K562 (cell line): ENCODE results near the gene FOLR2. TPM values are rescaled to one million over a fixed set of nuclear protein-coding genes. Genes with fewer than 3 reads are reported as not detected.

Experiments used
- CBFA2T3 ChIP-seq: fragments of 450-650 bp; IDR thresholded peaks from 2 replicates; pipeline ENCODE4 v1.6.1; 2017
- CCNT2 ChIP-seq: IDR thresholded peaks from 2 replicates; pipeline ENCODE4 v1.6.1; 2011; ENCODE audit warnings: borderline replicate concordance, low read depth, mild to moderate bottlenecking, moderate library complexity, mixed read lengths, low read length; ENCODE audit not compliant: insufficient read length; ENCODE audit errors: extremely low read depth
- FUS ChIP-seq: fragments of 200-400 bp; formaldehyde crosslinking; optimal IDR thresholded peaks from 2 replicates; pipeline ENCODE3; 2017; ENCODE audit warnings: low read depth, low read length
- GABPB2 ChIP-seq: fragments of 250-450 bp; sonication (Bioruptor Pico); conservative IDR thresholded peaks from 2 replicates; pipeline ENCODE4 v1.5.1; 2021; ENCODE audit warnings: mild to moderate bottlenecking
- HNRNPLL ChIP-seq: fragments of 200-400 bp; formaldehyde crosslinking; IDR thresholded peaks from 2 replicates; pipeline ENCODE4 v1.6.1; 2017; ENCODE audit warnings: low read length, low read depth, mild to moderate bottlenecking; ENCODE audit not compliant: poor library complexity, severe bottlenecking
- KLF10 ChIP-seq: fragments of 250-450 bp; sonication (Bioruptor Pico); IDR thresholded peaks from 2 replicates; pipeline ENCODE4 v1.6.1; 2021; ENCODE audit warnings: matching md5 sums
- NFE2L1 ChIP-seq: fragments of 450-650 bp; IDR thresholded peaks from 2 replicates; pipeline ENCODE4 v1.6.1; 2016; ENCODE audit warnings: missing genetic modification characterization, low read depth, mild to moderate bottlenecking, missing compliant biosample characterization, moderate library complexity, borderline replicate concordance
- NFXL1 ChIP-seq: fragments of 450-650 bp; formaldehyde crosslinking; IDR thresholded peaks from 2 replicates; pipeline ENCODE4 v1.4.0; 2021; ENCODE audit warnings: mild to moderate bottlenecking
- NUFIP1 ChIP-seq: fragments of 450-650 bp; IDR thresholded peaks from 2 replicates; pipeline ENCODE4 v1.6.1; 2018; ENCODE audit not compliant: partially characterized antibody
- POU5F1 ChIP-seq: fragments of 150-350 bp; IDR thresholded peaks from 2 replicates; pipeline ENCODE4 v1.6.1; 2014; ENCODE audit warnings: borderline replicate concordance, low read length, low read depth, mild to moderate bottlenecking; ENCODE audit not compliant: partially characterized antibody
- RFX5 ChIP-seq: IDR thresholded peaks from 2 replicates; pipeline ENCODE4 v1.6.1; 2011; ENCODE audit warnings: low read depth, mild to moderate bottlenecking, improper control_type of control experiment, low read length
- SIX5 ChIP-seq, 2 experiments: IDR thresholded peaks; 2 replicates each; pipeline ENCODE4 v1.6.1; 2011; ENCODE audit warnings: low read length in 2 of 2, borderline replicate concordance in 1 of 2, low read depth in 1 of 2, mild to moderate bottlenecking in 1 of 2, moderate library complexity in 1 of 2; ENCODE audit not compliant: insufficient read depth in 1 of 2
- TAF9B ChIP-seq: fragments of 450-650 bp; IDR thresholded peaks from 2 replicates; pipeline ENCODE4 v1.6.1; 2018; ENCODE audit warnings: mild to moderate bottlenecking; ENCODE audit not compliant: partially characterized antibody
- ZKSCAN1 ChIP-seq: fragments of 150-350 bp; IDR thresholded peaks from 2 replicates; pipeline ENCODE4 v1.6.1; 2016; ENCODE audit warnings: low read depth, low read length
- ZNF707 ChIP-seq: fragments of 250-450 bp; sonication (Bioruptor Pico); conservative IDR thresholded peaks from 2 replicates; pipeline ENCODE4 v1.8.0; 2022; ENCODE audit warnings: inconsistent platforms, mild to moderate bottlenecking, moderate library complexity
- polyA plus RNA-seq, 8 experiments: library from polyadenylated mRNA; depleted of rRNA in 4 of 8; stranded (reverse) in 5 of 8; unstranded in 3 of 8; fragments of >200 nt; fragmentation: Nextera tagmentation in 2 of 8; fragmentation: Illumina TruSeq in 1 of 8; extraction: Ambion mirVana in 2 of 8; extraction: Trizol in 1 of 8; gene quantifications; 2 replicates each; pipeline versions ENCODE4 v1.2.1 to v1.2.3, GENCODE V29; 2011 to 2014; ENCODE audit warnings: inconsistent platforms in 1 of 8, missing spikeins in 1 of 8
- total RNA-seq, 7 experiments: library from RNA; depleted of rRNA in 6 of 7; stranded (reverse); fragments of >200 nt in 6 of 7; fragmentation: Illumina TruSeq in 2 of 7; extraction: Trizol in 2 of 7; gene quantifications; 2 replicates each; pipeline versions ENCODE4 v1.2.1 to v1.2.3, GENCODE V29; 2011 to 2021; ENCODE audit warnings: low replicate concordance in 1 of 7
- TF ChIP-seq, protein P1 (sequence below), 2 experiments: IDR thresholded peaks in 1 of 2; conservative IDR thresholded peaks in 1 of 2; 2 replicates each; pipeline ENCODE4 v1.6.1; 2016; ENCODE audit warnings: low read depth in 2 of 2, mild to moderate bottlenecking in 1 of 2, missing compliant biosample characterization in 1 of 2, missing genetic modification characterization in 1 of 2, moderate library complexity in 1 of 2
- TF ChIP-seq, protein P2 (sequence below): fragments of 200-800 bp; sonication (Bioruptor generic); IDR thresholded peaks from 2 replicates; pipeline ENCODE4 v1.6.1; 2017; ENCODE audit warnings: missing genetic modification characterization, missing compliant biosample characterization
- TF ChIP-seq, protein P3 (sequence below): IDR thresholded peaks from 2 replicates; pipeline ENCODE4 v1.6.1; 2012; ENCODE audit warnings: low read depth, low read length, improper control_type of control experiment, borderline replicate concordance

Gene FOLR2
- total and polyA plus RNA-seq, 9 of the 15 experiments (the other 6 are each of a cell fraction or from before 2014, with no cell fraction given), result 0.27 TPM; not detected in 8

DNA sequence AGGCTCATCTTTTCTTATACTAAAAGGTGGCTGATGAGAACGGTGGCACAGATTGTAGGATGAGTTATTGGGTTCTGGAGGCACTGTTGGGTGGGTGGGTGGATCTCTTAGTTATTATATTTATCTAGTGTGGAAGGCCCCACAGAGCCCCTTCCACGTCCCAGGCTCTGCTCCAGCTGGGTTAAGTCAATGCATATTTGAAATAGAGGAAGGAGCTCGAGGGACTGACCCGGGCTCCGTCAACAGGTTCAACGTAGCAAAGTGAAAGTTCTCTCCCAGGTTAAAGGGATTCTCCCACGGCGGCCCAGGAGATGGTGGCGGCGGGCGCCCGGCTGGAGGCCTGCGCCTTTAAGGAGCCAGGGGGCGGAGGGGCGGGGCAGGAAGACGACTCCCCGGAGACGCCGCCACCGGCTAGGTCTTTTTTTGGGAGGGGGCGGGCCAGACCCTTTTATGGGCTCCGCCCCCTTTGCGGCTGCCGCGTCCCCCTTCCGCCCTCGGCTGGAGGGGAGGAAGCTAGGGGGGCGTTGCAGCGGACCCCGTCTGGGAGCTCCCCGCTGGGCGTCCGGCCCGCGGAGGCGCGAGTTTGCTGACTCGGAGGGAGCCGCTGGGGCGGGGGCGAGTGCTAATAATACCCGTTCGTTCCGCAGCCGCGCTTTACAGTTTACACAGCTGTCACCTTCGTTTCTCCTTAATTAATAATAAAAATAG, 6.5 kb downstream of the FOLR2 start (continued):
- no peak for TF ChIP-seq POU5F1
- peak; percentile 42 for TF ChIP-seq HNRNPLL
- no peak for TF ChIP-seq RFX5
- TF ChIP-seq TAF9B, result no peak
- TF ChIP-seq, protein P1, sequence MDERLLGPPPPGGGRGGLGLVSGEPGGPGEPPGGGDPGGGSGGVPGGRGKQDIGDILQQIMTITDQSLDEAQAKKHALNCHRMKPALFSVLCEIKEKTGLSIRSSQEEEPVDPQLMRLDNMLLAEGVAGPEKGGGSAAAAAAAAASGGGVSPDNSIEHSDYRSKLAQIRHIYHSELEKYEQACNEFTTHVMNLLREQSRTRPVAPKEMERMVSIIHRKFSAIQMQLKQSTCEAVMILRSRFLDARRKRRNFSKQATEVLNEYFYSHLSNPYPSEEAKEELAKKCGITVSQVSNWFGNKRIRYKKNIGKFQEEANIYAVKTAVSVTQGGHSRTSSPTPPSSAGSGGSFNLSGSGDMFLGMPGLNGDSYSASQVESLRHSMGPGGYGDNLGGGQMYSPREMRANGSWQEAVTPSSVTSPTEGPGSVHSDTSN (CRISPR knock-in tag; IDR thresholded peaks at IDR 0.05; ENCODE audit: low read depth), result no peak
- TF ChIP-seq, protein P1 (tag; conservative IDR thresholded peaks at IDR 0.05; ENCODE audit: low read depth), result peak; percentile 38; the same call in 1 of the 2 replicates
- no peak for TF ChIP-seq KLF10 (CRISPR knock-in tag)
- no peak for TF ChIP-seq CBFA2T3
- no peak for TF ChIP-seq GABPB2
- TF ChIP-seq ZKSCAN1, result peak; percentile 96
- TF ChIP-seq, protein P2, sequence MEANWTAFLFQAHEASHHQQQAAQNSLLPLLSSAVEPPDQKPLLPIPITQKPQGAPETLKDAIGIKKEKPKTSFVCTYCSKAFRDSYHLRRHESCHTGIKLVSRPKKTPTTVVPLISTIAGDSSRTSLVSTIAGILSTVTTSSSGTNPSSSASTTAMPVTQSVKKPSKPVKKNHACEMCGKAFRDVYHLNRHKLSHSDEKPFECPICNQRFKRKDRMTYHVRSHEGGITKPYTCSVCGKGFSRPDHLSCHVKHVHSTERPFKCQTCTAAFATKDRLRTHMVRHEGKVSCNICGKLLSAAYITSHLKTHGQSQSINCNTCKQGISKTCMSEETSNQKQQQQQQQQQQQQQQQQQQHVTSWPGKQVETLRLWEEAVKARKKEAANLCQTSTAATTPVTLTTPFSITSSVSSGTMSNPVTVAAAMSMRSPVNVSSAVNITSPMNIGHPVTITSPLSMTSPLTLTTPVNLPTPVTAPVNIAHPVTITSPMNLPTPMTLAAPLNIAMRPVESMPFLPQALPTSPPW (CRISPR knock-in tag), result no peak; the same call in 1 of the 2 replicates
- no peak for TF ChIP-seq NFXL1 (CRISPR knock-in tag)
- TF ChIP-seq SIX5 (IDR thresholded peaks at IDR 0.05; ENCODE audit: borderline replicate concordance in 1 of 2, insufficient read depth in 1 of 2, low read depth in 1 of 2, low read length in 2 of 2), result no peak
- no peak for TF ChIP-seq FUS
- TF ChIP-seq NUFIP1, result no peak
- no peak for TF ChIP-seq NFE2L1 (tag)
- TF ChIP-seq ZNF707 (CRISPR knock-in tag), result no peak
- TF ChIP-seq, protein P3, sequence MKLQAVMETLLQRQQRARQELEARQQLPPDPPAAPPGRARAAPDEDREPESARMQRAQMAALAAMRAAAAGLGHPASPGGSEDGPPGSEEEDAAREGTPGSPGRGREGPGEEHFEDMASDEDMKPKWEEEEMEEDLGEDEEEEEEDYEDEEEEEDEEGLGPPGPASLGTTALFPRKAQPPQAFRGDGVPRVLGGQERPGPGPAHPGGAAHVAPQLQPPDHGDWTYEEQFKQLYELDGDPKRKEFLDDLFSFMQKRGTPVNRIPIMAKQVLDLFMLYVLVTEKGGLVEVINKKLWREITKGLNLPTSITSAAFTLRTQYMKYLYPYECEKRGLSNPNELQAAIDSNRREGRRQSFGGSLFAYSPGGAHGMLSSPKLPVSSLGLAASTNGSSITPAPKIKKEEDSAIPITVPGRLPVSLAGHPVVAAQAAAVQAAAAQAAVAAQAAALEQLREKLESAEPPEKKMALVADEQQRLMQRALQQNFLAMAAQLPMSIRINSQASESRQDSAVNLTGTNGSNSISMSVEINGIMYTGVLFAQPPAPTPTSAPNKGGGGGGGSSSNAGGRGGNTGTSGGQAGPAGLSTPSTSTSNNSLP, result no peak
- TF ChIP-seq CCNT2, result peak; percentile 63
